ENCODE results near the gene RIC8B. TPM values are rescaled to one million over a fixed set of nuclear protein-coding genes. Genes with fewer than 3 reads are reported as not detected.

Gene RIC8B
- total and polyA plus RNA-seq, 2 of the 8 experiments (the other 6 are each of a cell fraction or from before 2014, with no cell fraction given): 8.2 to 25.3 TPM

DNA sequence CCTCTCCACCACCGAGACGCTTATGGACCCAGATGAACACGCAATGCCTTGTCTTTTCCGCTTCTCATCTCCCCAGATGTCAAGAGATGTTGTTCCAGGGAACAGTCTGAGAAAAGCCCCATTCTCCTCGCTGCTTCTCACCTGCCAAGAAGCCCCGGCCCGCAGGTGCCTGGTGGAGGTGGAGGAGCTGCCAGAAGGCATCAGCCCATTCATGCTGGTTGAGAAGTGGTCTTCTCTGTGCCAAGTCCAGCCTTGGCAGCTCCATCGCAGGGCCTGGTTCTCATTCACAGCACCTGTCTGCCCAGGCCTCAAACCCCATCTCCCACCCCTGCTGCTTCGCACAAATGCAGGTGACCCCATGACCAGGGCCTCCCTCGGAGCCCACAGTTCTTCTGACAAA lies 139.0 kb downstream of the RIC8B start:
- no peak overlapping the region for H3K9ac ChIP-seq (replicated peaks in 1 of 4; ENCODE audit: extremely low read depth in 1 of 4, low read depth in 3 of 4, low read length in 3 of 4)
- no peak overlapping the region for H3K4ac ChIP-seq (replicated peaks; ENCODE audit: insufficient read length, low read depth, low read length)
- no peak overlapping the region for H2BK12ac ChIP-seq (ENCODE audit: low read depth, low read length)
- H3K4me2 ChIP-seq (ENCODE audit: insufficient read depth in 1 of 2, low read depth in 2 of 2, low read length in 2 of 2): no peak overlapping the region
- ChIA-PET CTCF (ENCODE audit: partially characterized antibody) (no interaction called here), POLR2A (ENCODE audit: partially characterized antibody) (no interaction called here)
- no peak overlapping the region for H3K4me3 ChIP-seq (ENCODE audit: extremely low read depth in 1 of 4, insufficient read depth in 2 of 4, low read depth in 3 of 4, low read length in 4 of 4)
- H2AK5ac ChIP-seq (ENCODE audit: low read depth, low read length): no peak overlapping the region
- H4K91ac ChIP-seq (replicated peaks; ENCODE audit: insufficient read length, low read length): no peak overlapping the region
- H4K5ac ChIP-seq (ENCODE audit: insufficient read length, low read depth, low read length): no peak overlapping the region
- no peak overlapping the region for H3K27ac ChIP-seq (ENCODE audit: low read depth, low read length)
- H3K4me1 ChIP-seq (replicated peaks in 1 of 4; ENCODE audit: control insufficient read depth in 3 of 4, insufficient read depth in 4 of 4, low read length in 3 of 4): peaks cover 0 to 12% (median 7%) of the 10 kb centered on the region in 4 experiments; a peak in 4 of 7 replicates
- no peak overlapping the region for H3K18ac ChIP-seq (ENCODE audit: extremely low read depth, low read length)
- H2BK5ac ChIP-seq (ENCODE audit: low read depth, low read length): no peak overlapping the region
- H3K79me2 ChIP-seq (ENCODE audit: control insufficient read depth in 1 of 2, insufficient read depth in 2 of 2, low read length in 2 of 2): no peaks in the 10 kb centered on the region
- H3K23ac ChIP-seq (ENCODE audit: insufficient read length): no peak overlapping the region
- no peaks in the 10 kb centered on the region for H3K23me2 ChIP-seq (ENCODE audit: low read depth, low read length)
- WGBS, 2 experiments (ENCODE audit: extremely low coverage in 1 of 2, insufficient coverage in 1 of 2, insufficient read length in 1 of 2, insufficient replicate concordance in 2 of 2, low coverage in 1 of 2, low lambda C conversion rate in 2 of 2, missing lambda C conversion rate in 1 of 2): 90% methylated on average over 10 of the region's 10 CpGs; no CpG with 5 or more reads in 1 of the 2 experiments
- H2AFZ ChIP-seq (ENCODE audit: low read length): no peak overlapping the region
- H4K20me1 ChIP-seq (replicated peaks in 1 of 2; ENCODE audit: control insufficient read depth in 1 of 2, insufficient read depth in 2 of 2, low read length in 2 of 2): no peaks in the 10 kb centered on the region
- DNase-seq (ENCODE audit: low read depth in 1 of 2, low spot score in 2 of 2) (no peak), FAIRE-seq (no peak)
- H3K27me3 ChIP-seq (replicated peaks in 1 of 4; ENCODE audit: control insufficient read depth in 3 of 4, extremely low read depth in 1 of 4, insufficient read depth in 3 of 4, low read length in 3 of 4): no peaks in the 10 kb centered on the region
- H2BK120ac ChIP-seq (replicated peaks; ENCODE audit: low read depth, low read length): no peak overlapping the region
- no peak overlapping the region for H3K14ac ChIP-seq (ENCODE audit: insufficient read length)
- no peak overlapping the region for H3K56ac ChIP-seq (replicated peaks; ENCODE audit: insufficient read length, low read depth, low read length)
- 0 out of 2 replicates have a peak overlapping the region, but pooled peaks have one; percentile 7 for H2BK20ac ChIP-seq (ENCODE audit: low read length)
- H3K36me3 ChIP-seq (ENCODE audit: control insufficient read depth in 2 of 4, insufficient read depth in 4 of 4, low read length in 3 of 4): no peaks in the 10 kb centered on the region
- H4K8ac ChIP-seq (ENCODE audit: extremely low read depth, insufficient read depth, low read length): peak overlapping the region; percentile 53; the same call in 1 of the 2 replicates
- H3K9me3 ChIP-seq (ENCODE audit: insufficient read depth in 2 of 2, low read depth in 1 of 2, low read length in 1 of 2): no peaks in the 10 kb centered on the region
- no peak for TF ChIP-seq ASH2L (IDR thresholded peaks at IDR 0.05; ENCODE audit: low read length)
- TF ChIP-seq GABPA (IDR thresholded peaks at IDR 0.05; ENCODE audit: borderline replicate concordance, insufficient read depth, low read length): no peak
- no peak for TF ChIP-seq TAF7 (optimal IDR thresholded peaks at IDR 0.05; ENCODE audit: borderline replicate concordance, low read depth, low read length)
- no peak for TF ChIP-seq TEAD4 (IDR thresholded peaks at IDR 0.05; ENCODE audit: low read depth, low read length)
- H2BK15ac ChIP-seq (ENCODE audit: low read length): no peak overlapping the region
- no peaks in the 10 kb centered on the region for H3K79me1 ChIP-seq (ENCODE audit: low read depth, low read length)
